VCaP (cell line): Measurements from ENCODE around the gene OPN3.

Source experiments
- H3K27ac ChIP-seq: fragments of 450-650 bp; 2 replicates; pipeline ENCODE4 v1.5.1; 2017
- TF ChIP-seq, protein P1 (sequence below): fragments of 450-650 bp; conservative IDR thresholded peaks from 2 replicates; pipeline ENCODE4 v1.5.1; 2017; ENCODE audit warnings: mild to moderate bottlenecking, moderate library complexity

Gene OPN3

DNA sequence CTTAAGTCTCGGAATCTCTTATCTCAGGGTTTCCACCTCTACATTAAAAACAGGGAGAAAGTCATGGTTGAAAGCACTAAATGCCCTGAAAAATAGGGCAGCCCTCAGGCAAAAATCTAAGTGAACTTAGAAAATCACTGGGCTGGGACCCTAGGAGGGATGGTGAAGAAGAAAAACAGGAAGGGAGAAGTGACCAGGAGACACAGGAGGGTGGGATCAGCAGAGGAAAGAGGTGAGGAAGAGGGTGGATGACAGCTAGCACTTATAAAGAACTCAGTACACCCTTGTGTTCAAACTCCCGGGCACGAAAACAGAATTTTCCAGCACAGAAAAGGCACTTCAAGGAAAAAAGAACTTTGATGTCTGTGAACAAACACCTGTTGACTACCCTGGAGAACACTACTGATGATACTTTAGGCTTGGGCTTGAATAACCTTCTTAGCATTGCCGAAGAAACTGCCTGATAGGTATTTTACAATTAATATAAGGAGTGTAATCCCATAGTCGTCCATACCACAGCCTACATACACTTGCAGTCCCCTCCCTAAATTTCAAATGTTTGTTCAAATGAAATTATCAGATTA, 2.0 kb downstream of the OPN3 start:
- H3K27ac ChIP-seq = no peak overlapping the region
- TF ChIP-seq, protein P1, sequence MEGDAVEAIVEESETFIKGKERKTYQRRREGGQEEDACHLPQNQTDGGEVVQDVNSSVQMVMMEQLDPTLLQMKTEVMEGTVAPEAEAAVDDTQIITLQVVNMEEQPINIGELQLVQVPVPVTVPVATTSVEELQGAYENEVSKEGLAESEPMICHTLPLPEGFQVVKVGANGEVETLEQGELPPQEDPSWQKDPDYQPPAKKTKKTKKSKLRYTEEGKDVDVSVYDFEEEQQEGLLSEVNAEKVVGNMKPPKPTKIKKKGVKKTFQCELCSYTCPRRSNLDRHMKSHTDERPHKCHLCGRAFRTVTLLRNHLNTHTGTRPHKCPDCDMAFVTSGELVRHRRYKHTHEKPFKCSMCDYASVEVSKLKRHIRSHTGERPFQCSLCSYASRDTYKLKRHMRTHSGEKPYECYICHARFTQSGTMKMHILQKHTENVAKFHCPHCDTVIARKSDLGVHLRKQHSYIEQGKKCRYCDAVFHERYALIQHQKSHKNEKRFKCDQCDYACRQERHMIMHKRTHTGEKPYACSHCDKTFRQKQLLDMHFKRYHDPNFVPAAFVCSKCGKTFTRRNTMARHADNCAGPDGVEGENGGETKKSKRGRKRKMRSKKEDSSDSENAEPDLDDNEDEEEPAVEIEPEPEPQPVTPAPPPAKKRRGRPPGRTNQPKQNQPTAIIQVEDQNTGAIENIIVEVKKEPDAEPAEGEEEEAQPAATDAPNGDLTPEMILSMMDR = no peak

DNA sequence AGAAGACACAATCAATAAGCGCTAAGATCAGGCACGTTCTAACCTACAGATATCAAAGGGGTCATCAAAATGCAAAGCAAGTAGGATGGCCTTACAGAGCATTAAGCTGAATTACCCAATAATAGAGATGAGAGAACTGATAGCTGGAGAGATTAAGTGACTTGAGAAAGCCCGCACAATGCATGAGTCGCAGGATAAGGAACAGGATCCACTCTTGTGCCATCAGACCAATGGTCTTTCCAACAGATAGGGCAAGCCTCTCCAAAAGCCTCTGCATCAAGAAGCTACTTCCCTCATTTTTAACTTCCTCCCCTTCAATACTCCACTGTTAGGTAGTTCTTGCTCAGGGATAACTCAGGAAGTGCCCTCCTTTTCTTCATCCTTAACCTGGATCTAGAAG, 2.6 kb downstream of the OPN3 start:
- H3K27ac ChIP-seq = no peak overlapping the region
- TF ChIP-seq, protein P1 = no peak

DNA sequence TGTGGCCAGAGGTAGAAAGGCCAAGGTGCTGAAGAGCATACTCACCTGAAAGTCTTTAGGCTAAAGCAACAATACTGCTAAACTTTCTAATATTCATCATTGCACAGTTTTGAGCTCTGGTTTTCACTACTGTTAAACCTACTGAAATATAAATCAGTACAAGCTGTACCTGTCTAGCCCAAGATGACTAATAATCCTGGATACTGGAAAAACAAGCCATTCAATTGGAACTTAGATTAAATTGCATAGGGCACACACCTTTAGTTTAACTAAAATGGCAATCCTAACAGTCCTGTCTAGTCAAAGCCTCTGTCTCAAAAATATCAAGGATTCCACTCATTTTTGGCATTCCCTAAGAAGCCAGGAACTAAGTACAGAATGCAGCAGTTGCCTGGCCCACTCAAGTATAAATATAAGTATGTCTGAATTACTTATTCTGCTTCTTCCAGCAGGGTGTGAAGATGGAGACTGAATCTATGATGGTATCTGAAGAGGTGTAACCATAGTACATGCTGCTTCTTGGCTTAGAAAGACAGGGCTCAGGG, 3.1 kb downstream of the OPN3 start:
- no peak overlapping the region for H3K27ac ChIP-seq
- TF ChIP-seq, protein P1 = no peak

DNA sequence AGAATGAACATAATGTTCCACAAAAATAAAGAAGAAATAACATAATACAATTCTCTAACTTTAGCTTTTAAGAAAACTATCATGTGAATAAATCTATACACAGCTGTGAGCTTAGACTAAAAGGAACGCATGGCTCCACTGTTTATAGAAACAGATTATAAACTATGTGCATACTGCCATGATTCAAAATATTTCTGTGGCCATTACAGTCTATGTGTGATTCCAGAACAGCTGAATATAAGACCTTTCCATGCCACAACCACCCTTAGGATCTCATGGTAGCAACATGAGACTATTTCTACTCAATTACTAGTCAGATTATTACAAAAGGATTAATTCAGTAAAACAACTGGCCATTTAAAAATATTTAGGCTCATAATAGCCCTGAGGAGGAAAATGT, 3.9 kb downstream of the OPN3 start:
- TF ChIP-seq, protein P1 = no peak
- no peak overlapping the region for H3K27ac ChIP-seq

DNA sequence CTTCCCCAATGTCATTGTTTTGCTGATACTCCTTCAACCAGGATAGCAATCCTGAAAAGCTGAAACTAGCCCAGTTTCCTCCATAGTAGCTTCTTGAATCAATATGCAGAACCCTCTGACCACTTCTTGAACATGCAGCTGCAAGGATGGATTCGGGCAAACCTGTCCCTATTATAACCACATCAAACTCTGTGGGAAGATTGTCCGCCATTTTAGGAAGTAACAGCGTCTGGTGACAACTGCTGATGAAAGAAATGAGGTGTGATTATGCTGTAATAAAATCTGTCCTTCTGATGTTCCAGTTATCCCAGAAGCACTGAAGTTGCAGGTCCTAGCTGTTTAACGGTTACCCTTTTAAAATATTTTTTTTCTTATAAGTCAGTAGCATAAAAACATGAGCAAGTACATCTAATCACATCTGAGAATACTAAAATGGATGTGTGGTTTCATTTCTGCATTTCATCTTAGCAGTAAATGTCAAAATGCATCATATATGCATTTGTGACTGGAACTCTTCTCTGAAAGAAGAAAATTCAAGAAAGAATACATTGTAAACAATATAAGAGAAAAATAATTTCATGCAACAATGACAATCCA, 4.5 kb downstream of the OPN3 start:
- TF ChIP-seq, protein P1 = no peak
- no peak overlapping the region for H3K27ac ChIP-seq

DNA sequence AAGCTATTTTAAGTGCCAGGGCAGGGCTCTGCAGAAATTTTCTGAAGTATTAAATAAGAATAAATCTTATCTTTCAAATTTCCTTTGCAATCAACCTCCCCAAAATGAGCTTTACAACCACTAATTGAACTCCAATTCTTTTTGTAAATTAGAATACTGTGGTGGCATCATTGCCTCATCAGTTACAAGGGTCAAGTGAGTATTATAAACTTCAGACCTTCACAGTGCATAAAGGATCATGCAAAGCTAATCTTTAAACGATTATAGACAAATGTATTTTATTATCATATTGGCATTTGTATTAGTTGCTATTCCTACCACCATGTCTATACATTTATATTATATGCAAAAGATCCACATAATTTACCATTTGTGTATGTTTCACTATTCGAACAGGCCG, 7.2 kb downstream of the OPN3 start:
- H3K27ac ChIP-seq = no peak overlapping the region
- TF ChIP-seq, protein P1 = no peak

DNA sequence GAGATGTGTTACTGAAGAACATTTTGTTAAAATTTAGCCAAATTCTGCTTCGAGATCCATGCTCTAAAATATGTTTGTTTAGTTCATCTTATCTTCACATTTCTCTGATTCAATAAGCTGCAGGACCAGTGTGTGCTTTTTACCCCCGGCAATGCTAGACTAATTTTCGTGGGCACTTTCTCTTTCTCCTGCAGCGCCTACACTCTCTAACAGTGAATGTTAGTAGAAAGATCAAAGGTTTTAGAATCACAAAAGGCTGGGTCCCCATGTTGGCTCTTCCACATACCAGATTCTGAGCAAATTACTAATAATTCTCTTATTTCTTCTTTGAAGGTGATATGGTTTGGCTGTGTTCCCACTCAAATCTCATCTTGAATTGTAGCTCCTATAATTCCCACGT, 8.5 kb downstream of the OPN3 start:
- no peak overlapping the region for H3K27ac ChIP-seq
- TF ChIP-seq, protein P1 = no peak
